Loucy (cell line): ENCODE measurements around the gene CFAP58.

Experiments used
- EZH2phosphoT487 ChIP-seq: fragments of 200-600 bp; IDR thresholded peaks from 2 replicates; pipeline ENCODE4 v1.6.1; 2018; ENCODE audit warnings: antibody characterized with exemption, mild to moderate bottlenecking, moderate library complexity, borderline replicate concordance
- TF ChIP-seq, protein P1 (sequence below): fragments of 200-600 bp; sonication (generic); conservative IDR thresholded peaks from 2 replicates; pipeline ENCODE4 v1.5.1; 2014; ENCODE audit warnings: mild to moderate bottlenecking, antibody characterized with exemption, low read length

DNA sequence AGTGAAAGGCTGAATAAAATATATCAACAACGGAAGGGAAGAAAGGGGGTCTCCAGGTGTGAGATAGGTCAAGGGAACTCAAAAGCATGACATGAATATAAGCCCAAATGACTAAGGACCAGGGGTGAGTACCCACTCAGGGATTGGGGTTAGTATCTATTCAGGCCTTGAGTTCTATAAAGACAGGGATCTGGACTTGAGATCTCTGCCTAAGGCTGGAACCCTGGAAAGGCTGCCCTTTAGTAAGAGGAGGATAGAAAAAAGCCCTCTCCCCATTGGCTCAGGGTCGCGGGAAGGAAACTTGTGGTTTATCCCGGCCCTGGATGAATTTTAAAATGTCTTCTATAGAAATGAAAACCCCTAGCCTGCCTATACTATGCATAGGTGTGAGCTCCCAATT lies 13.0 kb upstream of the CFAP58 start:
- TF ChIP-seq, protein P1, sequence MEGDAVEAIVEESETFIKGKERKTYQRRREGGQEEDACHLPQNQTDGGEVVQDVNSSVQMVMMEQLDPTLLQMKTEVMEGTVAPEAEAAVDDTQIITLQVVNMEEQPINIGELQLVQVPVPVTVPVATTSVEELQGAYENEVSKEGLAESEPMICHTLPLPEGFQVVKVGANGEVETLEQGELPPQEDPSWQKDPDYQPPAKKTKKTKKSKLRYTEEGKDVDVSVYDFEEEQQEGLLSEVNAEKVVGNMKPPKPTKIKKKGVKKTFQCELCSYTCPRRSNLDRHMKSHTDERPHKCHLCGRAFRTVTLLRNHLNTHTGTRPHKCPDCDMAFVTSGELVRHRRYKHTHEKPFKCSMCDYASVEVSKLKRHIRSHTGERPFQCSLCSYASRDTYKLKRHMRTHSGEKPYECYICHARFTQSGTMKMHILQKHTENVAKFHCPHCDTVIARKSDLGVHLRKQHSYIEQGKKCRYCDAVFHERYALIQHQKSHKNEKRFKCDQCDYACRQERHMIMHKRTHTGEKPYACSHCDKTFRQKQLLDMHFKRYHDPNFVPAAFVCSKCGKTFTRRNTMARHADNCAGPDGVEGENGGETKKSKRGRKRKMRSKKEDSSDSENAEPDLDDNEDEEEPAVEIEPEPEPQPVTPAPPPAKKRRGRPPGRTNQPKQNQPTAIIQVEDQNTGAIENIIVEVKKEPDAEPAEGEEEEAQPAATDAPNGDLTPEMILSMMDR = no peak
- no peak for TF ChIP-seq EZH2phosphoT487
